Colon (tissue), 2 donors: ENCODE measurements around the gene MYO9B.

Source experiments
- FAIRE-seq: peaks from 2 replicates; lab custom pipeline; 2012; peaks lifted over from hg19 to GRCh38; lab: Jason Lieb, UNC
- donor health status: control.
- donor health status: control.

Gene MYO9B

GRCh38 chr19:17063428-17063827, 12.1 kb upstream of the MYO9B start:
- no peak for FAIRE-seq

GRCh38 chr19:17069193-17069592, 6.4 kb upstream of the MYO9B start:
- FAIRE-seq, result no peak

- FAIRE-seq, result no peak
Measured at GRCh38 chr19:17070421-17070820, 5.2 kb upstream of the MYO9B start.

- no peak for FAIRE-seq
Measured at GRCh38 chr19:17070912-17071311, 4.7 kb upstream of the MYO9B start.

GRCh38 chr19:17073869-17074633, 1.5 kb upstream of the MYO9B start:
- FAIRE-seq, result no peak

- FAIRE-seq, result no peak
Measured at GRCh38 chr19:17074634-17075034, 943 bp upstream of the MYO9B start.

- FAIRE-seq, result no peak
Measured at GRCh38 chr19:17075864-17076542, 426 bp downstream of the MYO9B start.

- FAIRE-seq, result no peak
Measured at GRCh38 chr19:17076543-17076991, 990 bp downstream of the MYO9B start.

- no peak for FAIRE-seq
Measured at GRCh38 chr19:17077447-17078028, 2.0 kb downstream of the MYO9B start.

GRCh38 chr19:17078036-17078919, 2.7 kb downstream of the MYO9B start:
- FAIRE-seq, result no peak

- no peak for FAIRE-seq
Measured at GRCh38 chr19:17078920-17079709, 3.5 kb downstream of the MYO9B start.

GRCh38 chr19:17079710-17080439, 4.3 kb downstream of the MYO9B start:
- FAIRE-seq, result no peak

GRCh38 chr19:17080440-17080801, 4.8 kb downstream of the MYO9B start:
- no peak for FAIRE-seq

GRCh38 chr19:17081672-17082630, 6.4 kb downstream of the MYO9B start:
- FAIRE-seq, result no peak

- no peak for FAIRE-seq
Measured at GRCh38 chr19:17086120-17086519, 10.5 kb downstream of the MYO9B start.

- no peak for FAIRE-seq
Measured at GRCh38 chr19:17086834-17087233, 11.3 kb downstream of the MYO9B start.

GRCh38 chr19:17088552-17088951, 13.0 kb downstream of the MYO9B start:
- FAIRE-seq, result no peak

GRCh38 chr19:17090583-17090982, 15.0 kb downstream of the MYO9B start:
- no peak for FAIRE-seq

GRCh38 chr19:17091758-17092333, 16.3 kb downstream of the MYO9B start:
- no peak for FAIRE-seq
